AG09319 (cell line): ENCODE results near the gene COPG2.

Experiments
- DNase-seq: peaks from one replicate; pipeline ENCODE4 v3.0.0-alpha.2; 2010; ENCODE audit warnings: low read depth; ENCODE audit errors: extremely low read depth
- TF ChIP-seq, protein P1 (sequence below): IDR thresholded peaks from 2 replicates; pipeline ENCODE4 v1.5.1; 2011; ENCODE audit warnings: low read depth, mild to moderate bottlenecking, inconsistent platforms, low read length, moderate library complexity

COPG2 gene

GRCh38 chr7:130500910-130501309 lies 167.6 kb downstream of the COPG2 start:
- no peak for DNase-seq
- TF ChIP-seq, protein P1, sequence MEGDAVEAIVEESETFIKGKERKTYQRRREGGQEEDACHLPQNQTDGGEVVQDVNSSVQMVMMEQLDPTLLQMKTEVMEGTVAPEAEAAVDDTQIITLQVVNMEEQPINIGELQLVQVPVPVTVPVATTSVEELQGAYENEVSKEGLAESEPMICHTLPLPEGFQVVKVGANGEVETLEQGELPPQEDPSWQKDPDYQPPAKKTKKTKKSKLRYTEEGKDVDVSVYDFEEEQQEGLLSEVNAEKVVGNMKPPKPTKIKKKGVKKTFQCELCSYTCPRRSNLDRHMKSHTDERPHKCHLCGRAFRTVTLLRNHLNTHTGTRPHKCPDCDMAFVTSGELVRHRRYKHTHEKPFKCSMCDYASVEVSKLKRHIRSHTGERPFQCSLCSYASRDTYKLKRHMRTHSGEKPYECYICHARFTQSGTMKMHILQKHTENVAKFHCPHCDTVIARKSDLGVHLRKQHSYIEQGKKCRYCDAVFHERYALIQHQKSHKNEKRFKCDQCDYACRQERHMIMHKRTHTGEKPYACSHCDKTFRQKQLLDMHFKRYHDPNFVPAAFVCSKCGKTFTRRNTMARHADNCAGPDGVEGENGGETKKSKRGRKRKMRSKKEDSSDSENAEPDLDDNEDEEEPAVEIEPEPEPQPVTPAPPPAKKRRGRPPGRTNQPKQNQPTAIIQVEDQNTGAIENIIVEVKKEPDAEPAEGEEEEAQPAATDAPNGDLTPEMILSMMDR: no peak

DNA sequence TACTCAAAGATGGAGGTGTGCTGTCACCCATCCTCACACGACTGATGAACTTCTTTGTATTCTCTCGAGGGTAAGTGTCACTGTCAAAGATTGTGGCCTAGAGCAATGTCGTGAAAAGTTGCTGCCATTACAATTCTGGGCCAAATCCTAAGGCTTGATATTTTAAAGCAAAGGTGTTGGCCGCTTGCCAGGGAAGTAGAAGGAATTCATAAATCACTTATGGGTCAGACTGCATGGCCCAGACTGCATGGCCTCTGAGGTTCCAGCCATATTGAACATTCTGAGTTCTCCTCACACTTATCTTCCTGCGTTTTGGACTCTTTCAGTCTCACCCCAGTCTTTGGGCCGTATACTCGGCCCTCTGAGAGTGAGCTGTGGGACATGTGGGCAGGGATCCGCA lies 168.1 kb downstream of the COPG2 start:
- no peak for DNase-seq
- TF ChIP-seq, protein P1: no peak

- TF ChIP-seq, protein P1: no peak
- no peak for DNase-seq
Observed at GRCh38 chr7:130494431-130494858, 174.1 kb downstream of the COPG2 start.

- TF ChIP-seq, protein P1: no peak
- no peak for DNase-seq
Observed at GRCh38 chr7:130493275-130493873, 175.2 kb downstream of the COPG2 start.

- TF ChIP-seq, protein P1: no peak
- DNase-seq: no peak
Observed at GRCh38 chr7:130492523-130493274, 175.8 kb downstream of the COPG2 start.

DNA sequence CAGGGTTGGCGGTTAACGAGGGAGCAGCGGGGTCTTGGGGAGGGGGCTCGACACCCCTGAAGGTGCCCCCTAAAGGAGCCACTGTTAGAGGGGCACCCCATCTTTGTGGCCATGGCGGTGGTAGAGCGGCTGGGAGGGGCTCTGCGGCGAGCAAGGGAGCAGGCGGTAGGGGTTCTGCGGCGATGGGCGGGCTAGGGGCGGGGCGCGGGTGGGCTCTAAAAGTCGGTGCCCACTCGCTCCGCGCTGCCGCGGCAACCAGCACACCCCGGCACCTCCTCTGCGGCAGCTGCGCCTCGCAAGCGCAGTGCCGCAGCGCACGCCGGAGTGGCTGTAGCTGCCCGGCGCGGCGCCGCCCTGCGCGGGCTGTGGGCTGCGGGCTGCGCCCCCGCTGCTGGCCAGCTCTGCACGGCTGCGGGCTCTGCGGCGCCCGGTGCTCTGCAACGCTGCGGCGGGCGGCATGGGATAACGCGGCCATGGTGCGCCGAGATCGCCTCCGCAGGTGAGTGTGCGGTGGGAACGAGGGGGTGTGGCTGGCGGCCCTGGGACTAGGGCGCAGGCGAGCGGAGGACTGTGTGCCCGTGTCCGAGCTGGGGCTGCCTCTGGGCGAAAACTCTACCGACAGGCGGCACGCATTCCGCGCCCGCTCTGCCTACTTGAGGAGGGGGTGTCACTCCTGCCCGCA lies 176.6 kb downstream of the COPG2 start, which contains the start of gene MEST:
MEST (plus strand) TSS at position 245 of the 682 bp plus-strand sequence; CDS start at position 474, 229 bp downstream.
- DNase-seq: no peak
- TF ChIP-seq, protein P1: no peak
